ENCODE data around the gene ZBTB38. TPM values are rescaled to one million over a fixed set of nuclear protein-coding genes. Genes with fewer than 3 reads are reported as not detected.

Gene ZBTB38
- total RNA-seq, 1 experiment from 2014 or later: 12.3 TPM

GRCh38 chr3:141390747-141391146, 22.4 kb downstream of the ZBTB38 start:
- TF ChIP-seq CREM (CRISPR knock-in tag; IDR thresholded peaks at IDR 0.05): no peak
- TF ChIP-seq ZNF121 (CRISPR knock-in tag; IDR thresholded peaks at IDR 0.05): 0 out of 2 replicates have a peak, but pooled peaks have one; percentile 20
- no peak for TF ChIP-seq MLX (CRISPR knock-in tag; IDR thresholded peaks at IDR 0.05)
- no peak for TF ChIP-seq ZNF138 (CRISPR knock-in tag; conservative IDR thresholded peaks at IDR 0.05)
- no peak for TF ChIP-seq ZNF263 (CRISPR knock-in tag; IDR thresholded peaks at IDR 0.05; ENCODE audit: low read depth)
- TF ChIP-seq ZNF512 (CRISPR knock-in tag; IDR thresholded peaks at IDR 0.05; ENCODE audit: borderline replicate concordance): no peak
- H3K27me3 Mint-ChIP-seq (ENCODE audit: low read depth): no peaks in the 10 kb centered on the region
- no peak overlapping the region for H3K4me3 Mint-ChIP-seq
- DNase-seq (ENCODE audit: low spot score) (no peak), ATAC-seq (no peak)
- no peaks in the 10 kb centered on the region for H3K9me3 Mint-ChIP-seq
- POLR2A ChIA-PET: no interaction called here
- CTCF ChIA-PET: interaction anchor here (1.3 kb wide), 1 partner anchor 51 kb away, joined by 3 read pairs; no protein-coding TSS in a partner anchor
- H3K36me3 Mint-ChIP-seq: no peaks in the 10 kb centered on the region
- H3K4me1 Mint-ChIP-seq: peaks cover 52% of the 10 kb centered on the region
- H3K27ac Mint-ChIP-seq: no peak overlapping the region

- ChIA-PET POLR2A (no interaction called here), CTCF (interaction anchor here (1.3 kb wide), 1 partner anchor 50 kb away, joined by 3 read pairs; no protein-coding TSS in a partner anchor)
- no peak for TF ChIP-seq MAX (CRISPR knock-in tag; IDR thresholded peaks at IDR 0.05)
- no peak for TF ChIP-seq ZBTB43 (CRISPR knock-in tag; IDR thresholded peaks at IDR 0.05)
- TF ChIP-seq ZNF219 (CRISPR knock-in tag; IDR thresholded peaks at IDR 0.05; ENCODE audit: borderline replicate concordance): no peak
- TF ChIP-seq TCF7 (CRISPR knock-in tag; IDR thresholded peaks at IDR 0.05; ENCODE audit: low read depth): no peak
- TF ChIP-seq ATF2 (CRISPR knock-in tag; IDR thresholded peaks at IDR 0.05; ENCODE audit: borderline replicate concordance, low read depth): no peak
- no peak for TF ChIP-seq GABPB1 (CRISPR knock-in tag; IDR thresholded peaks at IDR 0.05)
- no peak for TF ChIP-seq PRRX2 (CRISPR knock-in tag; IDR thresholded peaks at IDR 0.05)
- no peak for TF ChIP-seq USF2 (CRISPR knock-in tag; IDR thresholded peaks at IDR 0.05)
- no peak for TF ChIP-seq ELF4 (CRISPR knock-in tag; IDR thresholded peaks at IDR 0.05; ENCODE audit: low read depth)
- TF ChIP-seq NFE2L1 (CRISPR knock-in tag; IDR thresholded peaks at IDR 0.05): no peak
- Mint-ChIP-seq H3K36me3 (peaks cover 2% of the 10 kb centered on the region), H3K27ac (no peak overlapping the region), H3K27me3 (ENCODE audit: low read depth) (peaks cover 2% of the 10 kb centered on the region; the same call in 1 of the 2 replicates), H3K4me1 (peaks cover 50% of the 10 kb centered on the region), H3K4me3 (no peak overlapping the region), H3K9me3 (peaks cover 4% of the 10 kb centered on the region)
- ATAC-seq (no peak), DNase-seq (ENCODE audit: low spot score) (no peak)
These were observed 23.1 kb downstream of the ZBTB38 start for GRCh38 chr3:141391298-141391990.

GRCh38 chr3:141391991-141392316, 23.6 kb downstream of the ZBTB38 start:
- H3K27me3 Mint-ChIP-seq (ENCODE audit: low read depth): peaks cover 3% of the 10 kb centered on the region; the same call in 1 of the 2 replicates
- ChIA-PET CTCF (no interaction called here), POLR2A (no interaction called here)
- peaks cover 9% of the 10 kb centered on the region for H3K9me3 Mint-ChIP-seq
- H3K36me3 Mint-ChIP-seq: peaks cover 8% of the 10 kb centered on the region
- H3K4me3 Mint-ChIP-seq: no peak overlapping the region
- DNase-seq (ENCODE audit: low spot score) (no peak), ATAC-seq (no peak)
- H3K27ac Mint-ChIP-seq: no peak overlapping the region
- peaks cover 45% of the 10 kb centered on the region for H3K4me1 Mint-ChIP-seq
- no peak for TF ChIP-seq ZNF396 (CRISPR knock-in tag; IDR thresholded peaks at IDR 0.05; ENCODE audit: borderline replicate concordance)
- TF ChIP-seq ELF4 (CRISPR knock-in tag; IDR thresholded peaks at IDR 0.05; ENCODE audit: low read depth): no peak
- no peak for TF ChIP-seq TP53 (CRISPR knock-in tag; IDR thresholded peaks at IDR 0.05)
- no peak for TF ChIP-seq ZNF219 (CRISPR knock-in tag; IDR thresholded peaks at IDR 0.05; ENCODE audit: borderline replicate concordance)
- TF ChIP-seq FOXP1 (CRISPR knock-in tag; IDR thresholded peaks at IDR 0.05; ENCODE audit: borderline replicate concordance): no peak
- no peak for TF ChIP-seq RORB (CRISPR knock-in tag; IDR thresholded peaks at IDR 0.05)
- no peak for TF ChIP-seq TEAD4 (CRISPR knock-in tag; IDR thresholded peaks at IDR 0.05)
- TF ChIP-seq E2F1 (CRISPR knock-in tag; IDR thresholded peaks at IDR 0.05): no peak
- no peak for TF ChIP-seq FOXK1 (CRISPR knock-in tag; IDR thresholded peaks at IDR 0.05)
- TF ChIP-seq RELA (CRISPR knock-in tag; IDR thresholded peaks at IDR 0.05; ENCODE audit: borderline replicate concordance): no peak
- no peak for TF ChIP-seq JAZF1 (CRISPR knock-in tag; IDR thresholded peaks at IDR 0.05)
